H9 (cell line): Measurements from ENCODE around the gene TSPO2. TPM values are rescaled to one million over a fixed set of nuclear protein-coding genes. Genes with fewer than 3 reads are reported as not detected.
A peak's percentile ranks its signal among the peaks of the same experiment; 100 is the strongest.

Experiments used
- DNase-seq: peaks from one replicate; pipeline ENCODE4 v3.0.0-alpha.2; 2017
- H2AFZ ChIP-seq: one replicate; pipeline ENCODE4 v1.6.1; 2013; ENCODE audit warnings: mild to moderate bottlenecking, low read length, control low read depth, moderate library complexity
- H2AK5ac ChIP-seq: 2 replicates; pipeline ENCODE4 v1.6.1; 2013; ENCODE audit warnings: low read length, control low read depth, mixed read lengths; ENCODE audit not compliant: insufficient read length
- H2BK120ac ChIP-seq: one replicate; pipeline ENCODE4 v1.6.1; 2013; ENCODE audit warnings: low read depth, mild to moderate bottlenecking, low read length, control low read depth, inconsistent platforms; ENCODE audit not compliant: poor library complexity, severe bottlenecking
- H2BK12ac ChIP-seq: 2 replicates; pipeline ENCODE4 v1.6.1; 2013; ENCODE audit warnings: low read length, control low read depth, mixed read lengths, low read depth; ENCODE audit not compliant: insufficient read length
- H2BK15ac ChIP-seq: 2 replicates; pipeline ENCODE4 v1.6.1; 2013; ENCODE audit warnings: low read depth, low read length, control low read depth
- H2BK20ac ChIP-seq: one replicate; pipeline ENCODE4 v1.6.1; 2013; ENCODE audit warnings: low read depth, mild to moderate bottlenecking, low read length, control low read depth, inconsistent platforms; ENCODE audit not compliant: poor library complexity, severe bottlenecking
- H2BK5ac ChIP-seq: 2 replicates; pipeline ENCODE4 v1.6.1; 2013; ENCODE audit warnings: low read length, control low read depth, mixed read lengths; ENCODE audit not compliant: insufficient read length
- H3K14ac ChIP-seq: 2 replicates; pipeline ENCODE4 v1.6.1; 2013; ENCODE audit warnings: low read length, control low read depth; ENCODE audit not compliant: insufficient read depth
- H3K18ac ChIP-seq: 2 replicates; pipeline ENCODE4 v1.6.1; 2013; ENCODE audit warnings: low read depth, mild to moderate bottlenecking, mixed read lengths, low read length, control low read depth; ENCODE audit not compliant: insufficient read length
- H3K23ac ChIP-seq: 2 replicates; pipeline ENCODE4 v1.6.1; 2013; ENCODE audit warnings: low read length, control low read depth, mixed read lengths, low read depth; ENCODE audit not compliant: insufficient read length
- H3K23me2 ChIP-seq: 2 replicates; pipeline ENCODE4 v1.6.1; 2013; ENCODE audit warnings: low read depth, mild to moderate bottlenecking, mixed read lengths, low read length, control low read depth; ENCODE audit not compliant: insufficient read length, poor library complexity, severe bottlenecking
- H3K27ac ChIP-seq: 2 replicates; pipeline ENCODE4 v1.5.1; 2013; ENCODE audit warnings: low read length, control low read depth, mixed read lengths, low read depth; ENCODE audit not compliant: insufficient read length
- H3K27me3 ChIP-seq: 2 replicates; pipeline ENCODE4 v1.6.1; 2013; ENCODE audit warnings: low read length, control low read depth, inconsistent platforms; ENCODE audit not compliant: insufficient read depth
- H3K4ac ChIP-seq: 2 replicates; pipeline ENCODE4 v1.6.1; 2013; ENCODE audit warnings: low read depth, mild to moderate bottlenecking, control low read depth, inconsistent platforms, low read length, moderate library complexity
- H3K4me1 ChIP-seq: 2 replicates; pipeline ENCODE4 v1.6.1; 2013; ENCODE audit warnings: low read length, control low read depth, inconsistent platforms; ENCODE audit not compliant: insufficient read depth
- H3K4me2 ChIP-seq: 2 replicates; pipeline ENCODE4 v1.6.1; 2013; ENCODE audit warnings: low read length, control low read depth, mixed read lengths; ENCODE audit not compliant: insufficient read length, insufficient read depth
- H3K56ac ChIP-seq: 2 replicates; pipeline ENCODE4 v1.6.1; 2013; ENCODE audit warnings: low read depth, mild to moderate bottlenecking, mixed read lengths, low read length, control low read depth; ENCODE audit not compliant: insufficient read length
- H3K79me1 ChIP-seq: 2 replicates; pipeline ENCODE4 v1.6.1; 2013; ENCODE audit warnings: low read depth, mild to moderate bottlenecking, moderate library complexity, low read length, control low read depth, inconsistent platforms; ENCODE audit not compliant: insufficient read depth, poor library complexity, severe bottlenecking
- H3K79me2 ChIP-seq: 2 replicates; pipeline ENCODE4 v1.6.1; 2013; ENCODE audit warnings: low read length, control low read depth, inconsistent platforms; ENCODE audit not compliant: insufficient read depth
- H3K9ac ChIP-seq: 2 replicates; pipeline ENCODE4 v1.6.1; 2013; ENCODE audit warnings: low read length, control low read depth, mixed read lengths; ENCODE audit not compliant: insufficient read length; ENCODE audit errors: extremely low read depth
- H3K9me3 ChIP-seq: one replicate; pipeline ENCODE4 v1.6.1; 2013; ENCODE audit warnings: low read depth, low read length, inconsistent platforms; ENCODE audit not compliant: control insufficient read depth
- H3T11ph ChIP-seq: one replicate; pipeline ENCODE4 v1.6.1; 2013; ENCODE audit warnings: mild to moderate bottlenecking, low read length, control low read depth, inconsistent platforms
- H4K20me1 ChIP-seq: one replicate; pipeline ENCODE4 v1.6.1; 2013; ENCODE audit not compliant: control insufficient read depth, insufficient read length, insufficient read depth
- H4K5ac ChIP-seq: 2 replicates; pipeline ENCODE4 v1.6.1; 2013; ENCODE audit warnings: low read depth, mild to moderate bottlenecking, mixed read lengths, low read length, control low read depth; ENCODE audit not compliant: insufficient read length
- H4K8ac ChIP-seq: replicated peaks from 2 replicates; pipeline ENCODE4 v1.6.1; 2013; ENCODE audit warnings: low read length, control low read depth, mixed read lengths, low read depth; ENCODE audit not compliant: insufficient read length
- H4K91ac ChIP-seq: 2 replicates; pipeline ENCODE4 v1.6.1; 2013; ENCODE audit warnings: low read depth, mild to moderate bottlenecking, moderate library complexity, mixed read lengths, low read length, control low read depth; ENCODE audit not compliant: insufficient read length
- H3K27ac Mint-ChIP-seq, 3 experiments: 2 replicates in 2 of 3; 3 replicates in 1 of 3; pipeline ENCODE4 v1.8.0; 2020 to 2021; ENCODE audit warnings: mixed read lengths in 3 of 3, mild to moderate bottlenecking in 1 of 3, moderate library complexity in 1 of 3
- H3K27me3 Mint-ChIP-seq: 2 replicates; pipeline ENCODE4 v1.8.0; 2021; ENCODE audit warnings: low read depth, mild to moderate bottlenecking, moderate library complexity, mixed read lengths
- H3K36me3 Mint-ChIP-seq, 3 experiments: 2 replicates in 2 of 3; 3 replicates in 1 of 3; pipeline ENCODE4 v1.8.0; 2020 to 2021; ENCODE audit warnings: low read depth in 3 of 3, mixed read lengths in 3 of 3; ENCODE audit not compliant: insufficient read depth in 1 of 3
- H3K4me1 Mint-ChIP-seq, 2 experiments: 2 replicates each; pipeline ENCODE4 v1.8.0; 2020; ENCODE audit warnings: mixed read lengths in 2 of 2
- H3K4me3 Mint-ChIP-seq, 2 experiments: 2 replicates in 1 of 2; 3 replicates in 1 of 2; pipeline ENCODE4 v1.8.0; 2020 to 2021; ENCODE audit warnings: mild to moderate bottlenecking in 2 of 2, mixed read lengths in 2 of 2, moderate library complexity in 1 of 2
- H3K9me3 Mint-ChIP-seq, 2 experiments: 2 replicates in 1 of 2; 3 replicates in 1 of 2; pipeline ENCODE4 v1.8.0; 2020; ENCODE audit warnings: mild to moderate bottlenecking in 2 of 2, mixed read lengths in 2 of 2, moderate library complexity in 1 of 2
- CTCF ChIP-seq: fragments of 200-600 bp; sonication (generic); conservative IDR thresholded peaks from 3 replicates; pipeline ENCODE4 v1.8.0; 2021; ENCODE audit warnings: antibody characterized with exemption, mild to moderate bottlenecking
- WGBS: extraction: QIAGEN DNeasy Blood & Tissue Kit; methylation state at CpG from one replicate; pipeline ENCODE4 v1.1.7; 2013; ENCODE audit warnings: missing lambda C conversion rate, low lambda C conversion rate, mixed read lengths; ENCODE audit not compliant: insufficient read length; ENCODE audit errors: extremely low coverage; 5-methylcytosine and 5-hydroxymethylcytosine counted together
- total RNA-seq: library from RNA; stranded (reverse); gene quantifications from 2 replicates; pipeline ENCODE4 v1.2.1, GENCODE V29; 2021

The TSPO2 gene
- total RNA-seq, 1 experiment from 2014 or later: not detected

DNA sequence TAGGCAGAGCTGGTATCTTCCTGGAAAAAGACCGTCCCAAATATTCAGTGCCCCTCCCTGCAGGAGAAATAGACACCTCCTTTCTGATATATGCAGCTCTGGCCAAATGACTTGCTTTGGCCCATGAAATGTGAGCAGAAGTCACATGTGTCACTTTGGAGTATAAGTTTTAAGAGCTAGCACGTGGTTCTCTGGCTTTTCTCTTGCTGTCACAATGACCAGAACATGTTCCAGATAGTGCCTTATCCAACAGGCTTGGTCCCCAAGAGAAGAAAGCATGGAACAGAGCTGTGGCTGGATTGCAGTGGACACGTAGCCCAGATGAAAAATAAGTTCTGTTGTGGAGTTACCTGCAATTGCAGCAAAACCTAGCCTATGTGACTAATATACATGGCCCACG is 43.6 kb upstream of the TSPO2 start:
- no peak for TF ChIP-seq CTCF
- Mint-ChIP-seq H3K9me3 (no peaks in the 10 kb centered on the region), H3K36me3 (0 out of 7 replicates have a peak, but pooled peaks cover 0 to 2% (median 0%) of the 10 kb centered on the region in 3 experiments), H3K27me3 (peaks cover 11% of the 10 kb centered on the region), H3K4me1 (peaks cover 54 to 62% of the 10 kb centered on the region in 2 experiments), H3K4me3 (no peak overlapping the region), H3K27ac (peak overlapping the region in 1 of 3 experiments; percentile 24; a peak in 1 of 7 replicates)
- Histone ChIP-seq H2BK120ac (no peak overlapping the region), H3K18ac (no peak overlapping the region), H3K4me1 (peaks cover 16% of the 10 kb centered on the region; the same call in 1 of the 2 replicates), H2BK5ac (no peak overlapping the region), H3K27ac (no peak overlapping the region), H3K4ac (no peak overlapping the region), H2BK15ac (no peak overlapping the region), H4K20me1 (no peaks in the 10 kb centered on the region), H2AK5ac (no peak overlapping the region), H4K91ac (no peak overlapping the region), H3K9ac (no peak overlapping the region), H2AFZ (no peak overlapping the region), H4K5ac (no peak overlapping the region), H3K4me2 (no peak overlapping the region), H3K14ac (no peak overlapping the region), H3K9me3 (no peaks in the 10 kb centered on the region), H2BK20ac (no peak overlapping the region), H3K79me1 (no peaks in the 10 kb centered on the region), H3T11ph (no peak overlapping the region), H3K56ac (no peak overlapping the region), H2BK12ac (no peak overlapping the region), H3K27me3 (no peaks in the 10 kb centered on the region), H4K8ac (no peak overlapping the region), H3K23me2 (no peaks in the 10 kb centered on the region), H3K23ac (no peak overlapping the region), H3K79me2 (no peaks in the 10 kb centered on the region)
- WGBS: no CpG with 5 or more reads among the region's 4 CpGs
- DNase-seq: no peak
